HEK293T (cell line): Measurements from ENCODE around the gene SPEN.

Experiments used
- CTCF ChIA-PET: fragments of 350-600 bp; formaldehyde crosslinking; extraction: SDS; loops from one replicate; lab custom pipeline; 2021; ENCODE audit warnings: antibody characterized with exemption, inconsistent platforms; lab: Yijun Ruan, JAX
- POLR2A ChIA-PET: fragments of 350-600 bp; formaldehyde crosslinking; extraction: SDS; loops from one replicate; lab custom pipeline; 2020; ENCODE audit warnings: antibody characterized with exemption, inconsistent platforms; lab: Yijun Ruan, JAX
- DNase-seq: peaks from one replicate; pipeline ENCODE4 v3.0.0; 2012; ENCODE audit warnings: mixed read lengths; ENCODE audit errors: extremely low spot score
- ARNT ChIP-seq: fragments of 450-650 bp; IDR thresholded peaks from 2 replicates; pipeline ENCODE4 v1.6.1; 2017; ENCODE audit warnings: mild to moderate bottlenecking
- BHLHE40 ChIP-seq: fragments of 450-650 bp; IDR thresholded peaks from 2 replicates; pipeline ENCODE4 v1.6.1; 2016; ENCODE audit warnings: mild to moderate bottlenecking, moderate library complexity, borderline replicate concordance
- CTBP1 ChIP-seq: fragments of 450-650 bp; IDR thresholded peaks from 2 replicates; pipeline ENCODE4 v1.6.1; 2016; ENCODE audit warnings: borderline replicate concordance
- ELF4 ChIP-seq: fragments of 450-650 bp; IDR thresholded peaks from 2 replicates; pipeline ENCODE4 v1.6.1; 2017; ENCODE audit warnings: antibody characterized with exemption
- FOXA1 ChIP-seq: fragments of 450-650 bp; IDR thresholded peaks from 2 replicates; pipeline ENCODE4 v1.6.1; 2016; ENCODE audit warnings: mild to moderate bottlenecking
- FOXK2 ChIP-seq: fragments of 450-650 bp; IDR thresholded peaks from 2 replicates; pipeline ENCODE4 v1.6.1; 2016; ENCODE audit warnings: mild to moderate bottlenecking
- FOXM1 ChIP-seq: fragments of 450-650 bp; IDR thresholded peaks from 2 replicates; pipeline ENCODE4 v1.6.1; 2017; ENCODE audit warnings: mild to moderate bottlenecking, borderline replicate concordance
- HDGF ChIP-seq: fragments of 450-650 bp; IDR thresholded peaks from 2 replicates; pipeline ENCODE4 v1.6.1; 2017; ENCODE audit warnings: antibody characterized with exemption, borderline replicate concordance
- L3MBTL2 ChIP-seq: fragments of 450-650 bp; conservative IDR thresholded peaks from 2 replicates; pipeline ENCODE4 v1.6.1; 2016; ENCODE audit warnings: mild to moderate bottlenecking
- LEF1 ChIP-seq: fragments of 450-650 bp; IDR thresholded peaks from 2 replicates; pipeline ENCODE4 v1.6.1; 2017; ENCODE audit warnings: mild to moderate bottlenecking, borderline replicate concordance
- NFRKB ChIP-seq: fragments of 450-650 bp; IDR thresholded peaks from 2 replicates; pipeline ENCODE4 v1.6.1; 2016; ENCODE audit warnings: mild to moderate bottlenecking, moderate library complexity
- PKNOX1 ChIP-seq: fragments of 450-650 bp; IDR thresholded peaks from 2 replicates; pipeline ENCODE4 v1.6.1; 2016
- SP1 ChIP-seq: fragments of 450-650 bp; IDR thresholded peaks from 2 replicates; pipeline ENCODE4 v1.6.1; 2017
- SUZ12 ChIP-seq: fragments of 450-650 bp; IDR thresholded peaks from 2 replicates; pipeline ENCODE4 v1.6.1; 2016; ENCODE audit warnings: mild to moderate bottlenecking
- TARDBP ChIP-seq: fragments of 450-650 bp; IDR thresholded peaks from 2 replicates; pipeline ENCODE4 v1.6.1; 2016
- ZNF384 ChIP-seq: fragments of 450-650 bp; IDR thresholded peaks from 2 replicates; pipeline ENCODE4 v1.6.1; 2016

The SPEN gene

GRCh38 chr1:15981679-15982078 lies 134.2 kb downstream of the SPEN start:
- POLR2A ChIA-PET: no interaction called here
- TF ChIP-seq TARDBP: no peak
- TF ChIP-seq L3MBTL2: no peak
- no peak for TF ChIP-seq FOXA1
- TF ChIP-seq PKNOX1: no peak
- TF ChIP-seq FOXM1: no peak
- no peak for TF ChIP-seq CTBP1
- no peak for TF ChIP-seq ARNT
- TF ChIP-seq ZNF384: no peak
- TF ChIP-seq NFRKB: no peak
- no peak for TF ChIP-seq BHLHE40
- TF ChIP-seq FOXK2: no peak
- no peak for TF ChIP-seq SUZ12
- no peak for DNase-seq
- CTCF ChIA-PET: no interaction called here

- DNase-seq: no peak
- ChIA-PET CTCF (no interaction called here), POLR2A (interaction anchor here (1.1 kb wide), 1 partner anchor 10 kb away, joined by 3 read pairs; no protein-coding TSS in a partner anchor)
- TF ChIP-seq L3MBTL2 (no peak), PKNOX1 (no peak), FOXM1 (no peak), ZNF384 (no peak), NFRKB (no peak), LEF1 (no peak), BHLHE40 (no peak), HDGF (no peak), CTBP1 (no peak)
These were observed 135.8 kb downstream of the SPEN start for GRCh38 chr1:15983275-15983674.

- CTCF ChIA-PET: interaction anchor here (1.2 kb wide), 1 partner anchor 170 kb away, joined by 4 read pairs; no protein-coding TSS in a partner anchor
- DNase-seq: no peak
- no peak for TF ChIP-seq LEF1
- no peak for TF ChIP-seq FOXM1
- TF ChIP-seq FOXK2: no peak
- POLR2A ChIA-PET: interaction anchor here (1.0 kb wide), 1 partner anchor 10 kb away, joined by 5 read pairs; the partner anchor contains the start of gene ZBTB17
These were observed 138.2 kb downstream of the SPEN start for GRCh38 chr1:15985611-15986297.

GRCh38 chr1:15988856-15989736 lies 141.6 kb downstream of the SPEN start:
- ChIA-PET POLR2A (interaction anchor here (1.2 kb wide), 1 partner anchor 13 kb away, joined by 4 read pairs; no protein-coding TSS in a partner anchor), CTCF (interaction anchor here (0.6 kb wide), 1 partner anchor 185 kb away, joined by 3 read pairs; no protein-coding TSS in a partner anchor)
- DNase-seq: no peak
- TF ChIP-seq BHLHE40: no peak
- TF ChIP-seq ARNT: no peak
- TF ChIP-seq PKNOX1: no peak
- no peak for TF ChIP-seq TARDBP
- no peak for TF ChIP-seq FOXK2
- no peak for TF ChIP-seq HDGF
- TF ChIP-seq FOXA1: no peak
- no peak for TF ChIP-seq SP1
- no peak for TF ChIP-seq LEF1
- no peak for TF ChIP-seq ZNF384
- no peak for TF ChIP-seq NFRKB
- no peak for TF ChIP-seq ELF4
- TF ChIP-seq CTBP1: no peak

GRCh38 chr1:15989776-15990175 lies 142.3 kb downstream of the SPEN start:
- no peak for TF ChIP-seq ARNT
- no peak for TF ChIP-seq FOXA1
- TF ChIP-seq ZNF384: no peak
- no peak for TF ChIP-seq TARDBP
- ChIA-PET CTCF (no interaction called here), POLR2A (no interaction called here)
- no peak for DNase-seq
